Measurements from ENCODE around the gene C11orf42.

DNA sequence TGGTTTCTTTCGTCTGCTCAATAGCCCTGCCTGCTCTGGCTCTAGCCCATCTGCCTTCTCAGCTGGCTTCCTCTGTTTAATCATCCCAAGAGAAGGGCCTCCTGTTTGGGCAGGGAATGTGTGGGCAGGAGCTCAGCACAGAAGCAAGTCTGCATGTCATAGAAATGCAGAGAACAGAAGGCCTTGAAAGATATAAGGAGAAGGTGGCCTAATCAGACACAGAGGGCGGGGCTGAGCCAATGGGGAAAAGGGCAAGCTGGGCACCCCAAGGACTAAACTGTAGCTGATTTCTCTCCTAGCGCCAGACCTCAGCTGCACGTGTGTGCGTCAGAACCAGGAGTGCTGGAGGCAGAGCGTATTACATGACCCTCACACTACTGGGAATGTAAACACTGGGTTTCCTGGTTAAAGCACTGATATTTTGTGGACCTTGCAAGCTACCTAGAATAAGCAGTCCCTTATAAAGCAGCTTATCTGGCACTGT is 46.7 kb downstream of the C11orf42 start:
- TF ChIP-seq RARB (CRISPR knock-in tag; IDR thresholded peaks at IDR 0.05) (no peak), TSHZ2 (CRISPR knock-in tag; IDR thresholded peaks at IDR 0.05) (no peak), TOX (CRISPR knock-in tag; IDR thresholded peaks at IDR 0.05; ENCODE audit: borderline replicate concordance) (no peak), ZFP30 (CRISPR knock-in tag; IDR thresholded peaks at IDR 0.05) (no peak), CSDC2 (CRISPR knock-in tag; IDR thresholded peaks at IDR 0.05) (no peak), BACH2 (CRISPR knock-in tag; IDR thresholded peaks at IDR 0.05; ENCODE audit: borderline replicate concordance) (no peak), ARNTL (CRISPR knock-in tag; IDR thresholded peaks at IDR 0.05; ENCODE audit: borderline replicate concordance, low read depth) (no peak), POU6F1 (CRISPR knock-in tag; IDR thresholded peaks at IDR 0.05; ENCODE audit: borderline replicate concordance, low read depth) (no peak), ZNF565 (CRISPR knock-in tag; conservative IDR thresholded peaks at IDR 0.05; ENCODE audit: low read depth) (no peak), GLIS3 (CRISPR knock-in tag; IDR thresholded peaks at IDR 0.05) (no peak), TCF4 (CRISPR knock-in tag; IDR thresholded peaks at IDR 0.05; ENCODE audit: borderline replicate concordance) (no peak)
- TF ChIP-seq, protein P1, sequence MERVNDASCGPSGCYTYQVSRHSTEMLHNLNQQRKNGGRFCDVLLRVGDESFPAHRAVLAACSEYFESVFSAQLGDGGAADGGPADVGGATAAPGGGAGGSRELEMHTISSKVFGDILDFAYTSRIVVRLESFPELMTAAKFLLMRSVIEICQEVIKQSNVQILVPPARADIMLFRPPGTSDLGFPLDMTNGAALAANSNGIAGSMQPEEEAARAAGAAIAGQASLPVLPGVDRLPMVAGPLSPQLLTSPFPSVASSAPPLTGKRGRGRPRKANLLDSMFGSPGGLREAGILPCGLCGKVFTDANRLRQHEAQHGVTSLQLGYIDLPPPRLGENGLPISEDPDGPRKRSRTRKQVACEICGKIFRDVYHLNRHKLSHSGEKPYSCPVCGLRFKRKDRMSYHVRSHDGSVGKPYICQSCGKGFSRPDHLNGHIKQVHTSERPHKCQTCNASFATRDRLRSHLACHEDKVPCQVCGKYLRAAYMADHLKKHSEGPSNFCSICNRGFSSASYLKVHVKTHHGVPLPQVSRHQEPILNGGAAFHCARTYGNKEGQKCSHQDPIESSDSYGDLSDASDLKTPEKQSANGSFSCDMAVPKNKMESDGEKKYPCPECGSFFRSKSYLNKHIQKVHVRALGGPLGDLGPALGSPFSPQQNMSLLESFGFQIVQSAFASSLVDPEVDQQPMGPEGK (CRISPR knock-in tag; IDR thresholded peaks at IDR 0.05; ENCODE audit: borderline replicate concordance) = no peak
